GM12878 (cell line): ENCODE measurements around the gene PPP1R26. TPM values are rescaled to one million over a fixed set of nuclear protein-coding genes. Genes with fewer than 3 reads are reported as not detected.

Experiments
- ATAC-seq: fragments of 200-7000 bp; cut with Tn5 transposase; 3 replicates; pipeline ENCODE4 v1.9.1; 2020; ENCODE audit warnings: mild to moderate bottlenecking, moderate library complexity
- BruUV-seq: library from RNA; stranded (reverse); fragments of 400-500 nt; replicated peaks from 2 replicates; lab custom pipeline; 2021; lab: Mats Ljungman, UMichigan
- CTCF ChIA-PET: fragments of 300-600 bp; sonication (Branson Sonifier 250); formaldehyde crosslinking; extraction: SDS; loops from one replicate; lab custom pipeline; 2021; ENCODE audit warnings: inconsistent platforms; lab: Yijun Ruan, JAX
- POLR2A ChIA-PET: fragments of 350-600 bp; formaldehyde crosslinking; extraction: SDS; loops from one replicate; lab custom pipeline; 2021; ENCODE audit warnings: inconsistent platforms; lab: Charles Lee
- RAD21 ChIA-PET: fragments of 300-600 bp; sonication (Branson Sonifier 250); formaldehyde crosslinking; loops from one replicate; lab custom pipeline; 2023; ENCODE audit warnings: antibody characterized with exemption; ENCODE audit not compliant: unreplicated experiment; lab: Charles Lee
- SMC1A ChIA-PET: fragments of 300-600 bp; sonication (Branson Sonifier 250); formaldehyde crosslinking; loops from one replicate; lab custom pipeline; 2023; ENCODE audit not compliant: unreplicated experiment, uncharacterized antibody; lab: Charles Lee
- DNase-seq: peaks from one replicate; pipeline ENCODE4 v3.0.0-alpha.2; 2011; ENCODE audit warnings: low read depth, low spot score
- FAIRE-seq: peaks from 3 replicates; lab custom pipeline; 2011; peaks lifted over from hg19 to GRCh38; lab: Jason Lieb, UNC
- H2AFZ ChIP-seq: 2 replicates; pipeline ENCODE4 v1.6.0; 2011; ENCODE audit warnings: low read depth, low read length, control low read depth; ENCODE audit not compliant: control insufficient read depth
- H3K27ac ChIP-seq: 2 replicates; pipeline ENCODE4 v1.5.1; 2011; ENCODE audit warnings: control low read depth; ENCODE audit not compliant: control insufficient read depth, insufficient read depth
- H3K27me3 ChIP-seq, 2 experiments: replicated peaks in 1 of 2; 2 replicates each; pipeline versions ENCODE4 v1.6.0 to v1.6.1; 2011; ENCODE audit warnings: low read length in 1 of 2; ENCODE audit not compliant: control insufficient read depth in 2 of 2, insufficient read depth in 2 of 2
- H3K36me3 ChIP-seq, 2 experiments: 2 replicates each; pipeline ENCODE4 v1.5.1; 2011; ENCODE audit warnings: low read length in 1 of 2; ENCODE audit not compliant: control insufficient read depth in 2 of 2, insufficient read depth in 2 of 2
- H3K4me1 ChIP-seq: 2 replicates; pipeline ENCODE4 v1.6.1; 2011; ENCODE audit warnings: mild to moderate bottlenecking, low read length, moderate library complexity, mixed read lengths; ENCODE audit not compliant: control insufficient read depth, insufficient read depth
- H3K4me2 ChIP-seq: 2 replicates; pipeline ENCODE4 v1.6.0; 2011; ENCODE audit warnings: control low read depth; ENCODE audit not compliant: control insufficient read depth, insufficient read depth
- H3K4me3 ChIP-seq: fragments of 200-600 bp; sonication (generic); 2 replicates; pipeline ENCODE4 v1.5.1; 2016
- H3K79me2 ChIP-seq: 2 replicates; pipeline ENCODE4 v1.6.0; 2011; ENCODE audit warnings: low read length; ENCODE audit not compliant: control insufficient read depth, insufficient read depth
- H3K9ac ChIP-seq: 2 replicates; pipeline ENCODE4 v1.8.0; 2011; ENCODE audit warnings: low read length, control low read depth, mixed read lengths; ENCODE audit not compliant: control insufficient read depth, insufficient read depth
- H3K9me3 ChIP-seq: replicated peaks from 3 replicates; pipeline ENCODE4 v1.5.1; 2011; ENCODE audit warnings: mild to moderate bottlenecking, low read length; ENCODE audit not compliant: control insufficient read depth, insufficient read depth
- H4K20me1 ChIP-seq: 2 replicates; pipeline ENCODE4 v1.6.0; 2011; ENCODE audit not compliant: control insufficient read depth, insufficient read depth
- HDAC2 ChIP-seq: fragments of 200-600 bp; sonication (generic); IDR thresholded peaks from 2 replicates; pipeline ENCODE4 v1.6.1; 2017
- KAT2A ChIP-seq: conservative IDR thresholded peaks from 2 replicates; pipeline ENCODE4 v1.6.1; 2011; ENCODE audit warnings: low read depth, low read length; ENCODE audit not compliant: control insufficient read depth
- MLLT1 ChIP-seq: fragments of 450-650 bp; IDR thresholded peaks from 2 replicates; pipeline ENCODE4 v1.6.1; 2016; ENCODE audit warnings: mild to moderate bottlenecking
- NR2F1 ChIP-seq: fragments of 450-650 bp; conservative IDR thresholded peaks from 2 replicates; pipeline ENCODE4 v1.6.1; 2017; ENCODE audit warnings: mild to moderate bottlenecking
- PBX3 ChIP-seq: IDR thresholded peaks from 2 replicates; pipeline ENCODE4 v1.6.1; 2011; ENCODE audit warnings: mild to moderate bottlenecking, low read depth, low read length, moderate library complexity; ENCODE audit not compliant: insufficient replicate concordance
- POLR2A ChIP-seq: IDR thresholded peaks from 2 replicates; pipeline ENCODE4 v1.6.1; 2011; ENCODE audit warnings: low read depth, mild to moderate bottlenecking, low read length
- RAD21 ChIP-seq: IDR thresholded peaks from 2 replicates; pipeline ENCODE4 v1.6.1; 2011; ENCODE audit warnings: mild to moderate bottlenecking, low read depth, low read length, moderate library complexity; ENCODE audit not compliant: insufficient read depth
- RBBP5 ChIP-seq: fragments of 200-600 bp; sonication (generic); conservative IDR thresholded peaks from 2 replicates; pipeline ENCODE4 v1.6.1; 2016
- RUNX3 ChIP-seq: IDR thresholded peaks from 2 replicates; pipeline ENCODE4 v1.6.1; 2012; ENCODE audit warnings: low read length, inconsistent platforms
- SMC3 ChIP-seq: IDR thresholded peaks from 2 replicates; pipeline ENCODE4 v1.6.1; 2011; ENCODE audit warnings: low read length, improper control_type of control experiment, borderline replicate concordance
- WGBS: methylation state at CpG from one replicate; pipeline ENCODE4 v1.1.6; 2016; ENCODE audit warnings: low lambda C conversion rate; ENCODE audit not compliant: insufficient replicate concordance, insufficient coverage; ENCODE audit errors: missing lambda C conversion rate; 5-methylcytosine and 5-hydroxymethylcytosine counted together
- in situ Hi-C: fragments of 300-500 bp; cut with MboI; formaldehyde crosslinking; loops from 9 replicates; pipeline ENCODE4 v1.14.3; 2018; ENCODE audit warnings: mixed read lengths
- intact Hi-C: fragments of 100-400 bp; cut with micrococcal nuclease; formaldehyde crosslinking; loops from one replicate; pipeline ENCODE4 v1.14.2; 2022; ENCODE audit not compliant: unreplicated experiment
- polyA plus RNA-seq, 11 experiments: library from polyadenylated mRNA; depleted of rRNA in 4 of 11; unstranded in 6 of 11; stranded (reverse) in 5 of 11; fragments of >200 nt; fragmentation: Nextera tagmentation in 4 of 11; fragmentation: Illumina TruSeq in 1 of 11; extraction: Ambion mirVana in 4 of 11; extraction: Trizol in 1 of 11; gene quantifications; 1 replicate in 1 of 11; 2 replicates in 10 of 11; pipeline versions ENCODE4 v1.2.1 to v1.2.3, GENCODE V29; 2011 to 2016; ENCODE audit warnings: inconsistent platforms in 2 of 11, missing spikeins in 2 of 11, low read depth in 1 of 11
- total RNA-seq, 4 experiments: library from RNA; depleted of rRNA in 3 of 4; stranded (reverse); fragments of >200 nt in 3 of 4; fragmentation: Illumina TruSeq in 1 of 4; extraction: Trizol in 1 of 4; gene quantifications; 2 replicates each; pipeline versions ENCODE4 v1.2.1 to v1.2.3, GENCODE V29; 2013 to 2021

Gene PPP1R26
- total and polyA plus RNA-seq, 10 of the 15 experiments (the other 5 are each of a cell fraction or from before 2014, with no cell fraction given), result 0.02 to 1.9 (median 0.18) TPM

GRCh38 chr9:135489188-135489906 is 9.8 kb downstream of the PPP1R26 start:
- ChIA-PET CTCF (no interaction called here), SMC1A (interaction anchor here (0.6 kb wide), 1 partner anchor 10 kb away, joined by 3 read pairs; no protein-coding TSS in a partner anchor), RAD21 (no interaction called here), POLR2A (no interaction called here)
- no peak overlapping the region for H3K27ac ChIP-seq
- TF ChIP-seq POLR2A, result no peak
- TF ChIP-seq RAD21, result no peak
- H3K9me3 ChIP-seq, result no peaks in the 10 kb centered on the region
- no peaks in the 10 kb centered on the region for H3K36me3 ChIP-seq
- in situ Hi-C loops (no loop called here), intact Hi-C loops (no loop called here)
- no peak overlapping the region for H3K4me3 ChIP-seq
- BruUV-seq, result no TSS peak
- DNase-seq (no peak), ATAC-seq (no peak), FAIRE-seq (no peak)
- no peak overlapping the region for H3K4me2 ChIP-seq
- WGBS, result 57% methylated on average over 18 of the region's 18 CpGs
- H3K9ac ChIP-seq, result no peak overlapping the region
- H3K79me2 ChIP-seq, result no peaks in the 10 kb centered on the region
- H3K4me1 ChIP-seq, result no peaks in the 10 kb centered on the region
- no peak overlapping the region for H2AFZ ChIP-seq
- H3K27me3 ChIP-seq, result no peaks in the 10 kb centered on the region
- no peaks in the 10 kb centered on the region for H4K20me1 ChIP-seq

- H3K27ac ChIP-seq, result no peak overlapping the region
- no peak for FAIRE-seq
- H3K9me3 ChIP-seq, result no peaks in the 10 kb centered on the region
- intact Hi-C loops (no loop called here), in situ Hi-C loops (no loop called here)
- CTCF ChIA-PET, result interaction anchor here (1.5 kb wide), 1 partner anchor 14 kb away, joined by 5 read pairs; no protein-coding TSS in a partner anchor
- H2AFZ ChIP-seq, result no peak overlapping the region
- no peak overlapping the region for H3K4me2 ChIP-seq
- no peaks in the 10 kb centered on the region for H4K20me1 ChIP-seq
- H3K9ac ChIP-seq, result no peak overlapping the region
- WGBS, result 72% methylated on average over 16 of the region's 16 CpGs
- TF ChIP-seq NR2F1 (no peak), HDAC2 (no peak), PBX3 (no peak), RUNX3 (no peak), SMC3 (no peak), RBBP5 (no peak), KAT2A (no peak), MLLT1 (no peak)
- TF ChIP-seq, all 136 proteins: peak for 0
- ChIA-PET SMC1A (interaction anchor here (0.6 kb wide), 1 partner anchor 9 kb away, joined by 3 read pairs; no protein-coding TSS in a partner anchor), POLR2A (no interaction called here), RAD21 (no interaction called here)
- no peaks in the 10 kb centered on the region for H3K79me2 ChIP-seq
- DNase-seq, result no peak
- no peak for ATAC-seq
- no peak overlapping the region for H3K4me3 ChIP-seq
- no peaks in the 10 kb centered on the region for H3K4me1 ChIP-seq
- H3K27me3 ChIP-seq, result no peaks in the 10 kb centered on the region
- no peaks in the 10 kb centered on the region for H3K36me3 ChIP-seq
- no TSS peak for BruUV-seq
These were observed 10.7 kb downstream of the PPP1R26 start for GRCh38 chr9:135490166-135490870.
